Heart left ventricle (tissue), 13 donors: Measurements from ENCODE around the gene SETD9.

ENCODE experiments used
- CTCF ChIP-seq, 12 donors: fragments of 200-600 bp; sonication (generic) in 4 of 12; IDR thresholded peaks; one replicate each; pipeline versions ENCODE4 v1.5.0 to v1.8.0; 2018 to 2022; ENCODE audit warnings: antibody characterized with exemption in 12 of 12, mild to moderate bottlenecking in 5 of 12
- POLR2A ChIP-seq, 2 donors: fragments of 450-650 bp; IDR thresholded peaks; one replicate each; pipeline ENCODE4 v1.6.1; 2017; ENCODE audit warnings: antibody characterized with exemption in 2 of 2, mild to moderate bottlenecking in 2 of 2, moderate library complexity in 2 of 2
- donor health status: ischemic (EF 13 %, LVEDD 7.1; RV severe dilation, severe dysfunction).
- donor health status: DM: no; HTN: yes; CAD: no.
- donor health status: DM: no; HTN: no; CAD: no.
- donor health status: ischemic (EF 25% LVEDD 6.9; RV normal size, moderate dysfunction).
- donor health status: ischemic (EF 25% LVEDD 5.7; RV mildly dilated, moderate dysfunction).
- donor health status: ischemic (EF 35%, LVEDD 5.7; RV mildly dilated, moderate dysfunction).
- donor health status: nonischemic (EF 11% LVEDD 7.7; RV severe dilation, severe dysfunction).
- donor health status: DM: yes; HTN: yes; CAD: no.
- donor health status: PGD.
- donor health status: ischemic (EF 29% LVEDD 5.4; RV normal size, mild dysfunction).
- donor health status: nonischemic (EF 23%, LVEDD 6.1; RV moderate dilation, normal function).

DNA sequence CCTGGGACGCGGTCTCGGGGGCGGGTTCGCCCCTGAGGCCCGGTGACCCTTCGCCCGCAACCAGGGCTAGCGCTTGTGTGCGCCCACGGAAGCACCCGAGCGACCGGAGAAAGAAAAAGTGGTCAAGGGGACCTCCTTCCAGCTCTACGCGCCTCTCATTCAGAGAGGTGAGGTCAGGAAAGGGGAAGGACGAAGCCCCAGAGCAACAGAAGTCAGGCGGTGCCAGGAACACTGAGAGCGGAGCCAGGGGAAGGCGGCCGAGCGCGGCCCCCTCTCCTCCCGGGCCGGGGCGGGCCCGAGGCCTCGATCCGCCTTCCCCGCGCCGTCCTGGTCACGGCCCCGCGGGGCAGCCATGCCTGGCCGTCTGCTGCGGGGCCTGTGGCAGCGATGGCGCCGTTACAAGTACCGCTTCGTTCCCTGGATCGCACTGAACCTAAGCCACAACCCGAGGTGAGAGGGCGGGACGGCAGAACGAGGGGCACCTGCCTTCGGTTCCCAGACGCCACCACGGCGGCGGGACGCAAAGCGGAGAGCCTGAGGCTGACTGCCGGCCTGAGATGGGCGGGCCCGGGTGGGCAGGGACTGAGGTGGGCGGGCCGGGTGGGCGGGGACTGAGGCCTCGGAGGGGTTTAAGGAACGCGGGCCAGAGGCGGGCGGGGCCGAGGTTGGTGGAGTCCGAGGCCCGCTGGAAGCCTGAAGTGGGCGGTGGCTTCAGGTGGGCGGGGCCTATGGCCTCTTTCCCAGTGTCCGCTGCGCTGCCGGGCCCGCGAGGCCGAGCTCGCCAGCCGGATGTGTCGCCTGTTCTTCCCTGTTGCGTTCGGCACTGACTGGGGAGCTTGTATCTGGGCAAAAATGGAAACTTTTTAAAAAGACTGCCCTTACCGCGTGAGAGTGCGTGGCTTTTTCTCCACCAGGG is at the start of gene SETD9:
- no peak for TF ChIP-seq CTCF (IDR thresholded peaks at IDR 0.05)
- TF ChIP-seq POLR2A (IDR thresholded peaks at IDR 0.05): peak; percentile 28 to 75
